GM21717 (cell line): ENCODE results near the gene DLG5.
A peak's percentile ranks its signal among the peaks of the same experiment; 100 is the strongest.

ENCODE experiments used
- ATAC-seq: cut with Tn5 transposase; IDR thresholded peaks from one replicate; pipeline ENCODE4 v1.9.1; 2021; ENCODE audit warnings: mild to moderate bottlenecking, moderate library complexity; ENCODE audit not compliant: unreplicated experiment

The DLG5 gene

GRCh38 chr10:77944519-77944918, 18.0 kb upstream of the DLG5 start:
- ATAC-seq: no peak

GRCh38 chr10:77943121-77943901, 16.8 kb upstream of the DLG5 start:
- no peak for ATAC-seq

GRCh38 chr10:77941790-77942189, 15.2 kb upstream of the DLG5 start:
- no peak for ATAC-seq

GRCh38 chr10:77940627-77941026, 14.1 kb upstream of the DLG5 start:
- no peak for ATAC-seq

- ATAC-seq: no peak
These were observed 13.7 kb upstream of the DLG5 start for GRCh38 chr10:77940225-77940624.

- no peak for ATAC-seq
These were observed 13.0 kb upstream of the DLG5 start for GRCh38 chr10:77939561-77940001.

- ATAC-seq: no peak
These were observed 10.4 kb upstream of the DLG5 start for GRCh38 chr10:77936697-77937567.

GRCh38 chr10:77932016-77932715, 5.6 kb upstream of the DLG5 start:
- ATAC-seq: no peak

- ATAC-seq: no peak
These were observed 1.1 kb upstream of the DLG5 start for GRCh38 chr10:77927402-77928246.

GRCh38 chr10:77925795-77926565, 575 bp downstream of the DLG5 start:
- peak; percentile 74 for ATAC-seq

GRCh38 chr10:77925410-77925794, 1.2 kb downstream of the DLG5 start:
- ATAC-seq: no peak

- no peak for ATAC-seq
These were observed 3.9 kb downstream of the DLG5 start for GRCh38 chr10:77922566-77923179.

- ATAC-seq: no peak
These were observed 4.5 kb downstream of the DLG5 start for GRCh38 chr10:77922055-77922454.

- ATAC-seq: no peak
These were observed 5.2 kb downstream of the DLG5 start for GRCh38 chr10:77921395-77921794.

GRCh38 chr10:77920495-77920894, 6.1 kb downstream of the DLG5 start:
- ATAC-seq: no peak

- no peak for ATAC-seq
These were observed 6.8 kb downstream of the DLG5 start for GRCh38 chr10:77919713-77920108.

GRCh38 chr10:77915319-77916105, 11.0 kb downstream of the DLG5 start:
- ATAC-seq: no peak

- ATAC-seq: no peak
These were observed 13.5 kb downstream of the DLG5 start for GRCh38 chr10:77913090-77913489.

GRCh38 chr10:77912576-77912975, 14.0 kb downstream of the DLG5 start:
- ATAC-seq: no peak
